B cell (primary cell): ENCODE results near the gene HPN.

ENCODE experiments used
- EZH2 ChIP-seq: IDR thresholded peaks from 2 replicates; pipeline ENCODE4 v1.6.1; 2012; ENCODE audit warnings: borderline replicate concordance, low read depth, mild to moderate bottlenecking, moderate library complexity, low read length; ENCODE audit not compliant: insufficient read depth, poor library complexity, severe bottlenecking
- TF ChIP-seq, protein P1 (sequence below): fragments of 200-600 bp; IDR thresholded peaks from one replicate; pipeline ENCODE4 v1.8.0; 2022; ENCODE audit warnings: antibody characterized with exemption, mild to moderate bottlenecking

DNA sequence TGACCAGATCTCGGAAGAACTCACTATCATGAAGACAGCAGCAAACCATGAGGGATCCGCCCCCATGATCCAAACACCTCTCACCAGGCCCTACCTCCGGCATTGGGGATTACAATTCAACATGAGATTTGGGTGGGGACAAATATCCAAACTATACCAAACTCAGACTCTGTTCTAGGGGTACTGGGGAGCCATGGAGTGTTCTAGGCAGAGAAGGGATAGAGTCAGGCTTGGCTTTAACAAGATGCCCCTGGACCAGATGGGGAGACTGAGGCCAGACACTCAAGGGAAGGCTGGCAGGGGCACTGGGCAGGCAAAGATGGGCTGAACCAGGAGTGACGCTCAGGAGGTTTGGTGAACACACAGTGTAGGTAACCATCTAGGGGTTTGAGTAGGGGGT, 23.1 kb upstream of the HPN start:
- TF ChIP-seq, protein P1, sequence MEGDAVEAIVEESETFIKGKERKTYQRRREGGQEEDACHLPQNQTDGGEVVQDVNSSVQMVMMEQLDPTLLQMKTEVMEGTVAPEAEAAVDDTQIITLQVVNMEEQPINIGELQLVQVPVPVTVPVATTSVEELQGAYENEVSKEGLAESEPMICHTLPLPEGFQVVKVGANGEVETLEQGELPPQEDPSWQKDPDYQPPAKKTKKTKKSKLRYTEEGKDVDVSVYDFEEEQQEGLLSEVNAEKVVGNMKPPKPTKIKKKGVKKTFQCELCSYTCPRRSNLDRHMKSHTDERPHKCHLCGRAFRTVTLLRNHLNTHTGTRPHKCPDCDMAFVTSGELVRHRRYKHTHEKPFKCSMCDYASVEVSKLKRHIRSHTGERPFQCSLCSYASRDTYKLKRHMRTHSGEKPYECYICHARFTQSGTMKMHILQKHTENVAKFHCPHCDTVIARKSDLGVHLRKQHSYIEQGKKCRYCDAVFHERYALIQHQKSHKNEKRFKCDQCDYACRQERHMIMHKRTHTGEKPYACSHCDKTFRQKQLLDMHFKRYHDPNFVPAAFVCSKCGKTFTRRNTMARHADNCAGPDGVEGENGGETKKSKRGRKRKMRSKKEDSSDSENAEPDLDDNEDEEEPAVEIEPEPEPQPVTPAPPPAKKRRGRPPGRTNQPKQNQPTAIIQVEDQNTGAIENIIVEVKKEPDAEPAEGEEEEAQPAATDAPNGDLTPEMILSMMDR: no peak
- no peak for TF ChIP-seq EZH2
